GM21423 (cell line): Measurements from ENCODE around the gene CBARP.
A peak's percentile ranks its signal among the peaks of the same experiment; 100 is the strongest.
"Not testable (repeated sequence)": the region's sequence is repeated elsewhere in the genome, so short reads cannot be mapped to it uniquely, and the experiment has no call there.

Experiments used
- ATAC-seq: cut with Tn5 transposase; IDR thresholded peaks from one replicate; pipeline ENCODE4 v1.9.1; 2021; ENCODE audit warnings: mild to moderate bottlenecking, moderate library complexity; ENCODE audit not compliant: unreplicated experiment

CBARP gene

GRCh38 chr19:1254081-1254527, 16.3 kb upstream of the CBARP start:
- no peak for ATAC-seq

GRCh38 chr19:1253514-1254080, 15.8 kb upstream of the CBARP start:
- ATAC-seq = no peak

- no peak for ATAC-seq
Observed at GRCh38 chr19:1252821-1253513, 15.2 kb upstream of the CBARP start.

- ATAC-seq = no peak
Observed at GRCh38 chr19:1252221-1252820, 14.5 kb upstream of the CBARP start.

- ATAC-seq = no peak
Observed at GRCh38 chr19:1251330-1252220, 13.8 kb upstream of the CBARP start.

GRCh38 chr19:1250437-1251260, 12.8 kb upstream of the CBARP start:
- ATAC-seq = no peak

- ATAC-seq = no peak
Observed at GRCh38 chr19:1249990-1250436, 12.2 kb upstream of the CBARP start.

- peak; percentile 43 for ATAC-seq
Observed at GRCh38 chr19:1249298-1249989, 11.6 kb upstream of the CBARP start.

- peak; percentile 29 for ATAC-seq
Observed at GRCh38 chr19:1248786-1249297, 11.0 kb upstream of the CBARP start.

- ATAC-seq = peak; percentile 19
Observed at GRCh38 chr19:1248139-1248785, 10.5 kb upstream of the CBARP start, which contains the start of gene MIDN. MIDN (plus strand) TSS chr19:1248583; CDS start chr19:1250297, 1,714 bp downstream.

- no peak for ATAC-seq
Observed at GRCh38 chr19:1247748-1248138, 9.9 kb upstream of the CBARP start.

GRCh38 chr19:1246265-1247087, 8.7 kb upstream of the CBARP start:
- ATAC-seq = not testable (repeated sequence)

- no peak for ATAC-seq
Observed at GRCh38 chr19:1245494-1246264, 7.9 kb upstream of the CBARP start.

- no peak for ATAC-seq
Observed at GRCh38 chr19:1244693-1245451, 7.1 kb upstream of the CBARP start.

GRCh38 chr19:1243768-1244692, 6.2 kb upstream of the CBARP start:
- ATAC-seq = no peak
